Loucy (cell line): ENCODE data around the gene CDH19.

Experiments used
- H2AFZ ChIP-seq: fragments of 200-600 bp; sonication (generic); 2 replicates; pipeline ENCODE4 v1.6.0; 2016; ENCODE audit warnings: antibody characterized with exemption, mild to moderate bottlenecking, low read length, moderate library complexity
- H3F3A ChIP-seq: fragments of 200-600 bp; 2 replicates; pipeline ENCODE4 v1.6.0; 2016; ENCODE audit warnings: antibody characterized with exemption, low read depth, mild to moderate bottlenecking
- H3K27me3 ChIP-seq: fragments of 200-600 bp; sonication (generic); 2 replicates; pipeline ENCODE4 v1.6.1; 2014; ENCODE audit warnings: low read length, mild to moderate bottlenecking; ENCODE audit not compliant: insufficient read depth, poor library complexity, severe bottlenecking
- H3K36me3 ChIP-seq: fragments of 200-600 bp; sonication (generic); 2 replicates; pipeline ENCODE4 v1.6.1; 2016; ENCODE audit warnings: low read length; ENCODE audit not compliant: insufficient read depth
- H3K4me1 ChIP-seq: fragments of 200-600 bp; sonication (generic); 2 replicates; pipeline ENCODE4 v1.5.1; 2014; ENCODE audit warnings: low read length, mild to moderate bottlenecking; ENCODE audit not compliant: insufficient read depth, poor library complexity, severe bottlenecking
- H3K4me2 ChIP-seq: fragments of 200-600 bp; sonication (generic); 2 replicates; pipeline ENCODE4 v1.6.0; 2014; ENCODE audit warnings: antibody characterized with exemption, low read length, low read depth, mild to moderate bottlenecking; ENCODE audit not compliant: poor library complexity, severe bottlenecking
- H3K4me3 ChIP-seq: fragments of 200-600 bp; sonication (generic); 2 replicates; pipeline ENCODE4 v1.5.1; 2014; ENCODE audit warnings: low read length, mild to moderate bottlenecking, mixed read lengths; ENCODE audit not compliant: poor library complexity, severe bottlenecking
- H3K79me2 ChIP-seq: fragments of 200-600 bp; sonication (generic); 2 replicates; pipeline ENCODE4 v1.6.1; 2014; ENCODE audit warnings: low read length; ENCODE audit not compliant: insufficient read depth
- H3K9ac ChIP-seq: fragments of 200-600 bp; sonication (generic); 2 replicates; pipeline ENCODE4 v1.6.0; 2014; ENCODE audit warnings: mild to moderate bottlenecking, low read depth, low read length, moderate library complexity; ENCODE audit not compliant: poor library complexity, severe bottlenecking
- H3K9me2 ChIP-seq: fragments of 200-600 bp; sonication (generic); replicated peaks from 2 replicates; pipeline ENCODE4 v1.6.1; 2016; ENCODE audit warnings: low read depth, low read length, mixed read lengths
- H3K9me3 ChIP-seq: fragments of 200-600 bp; sonication (generic); 2 replicates; pipeline ENCODE4 v1.6.1; 2014; ENCODE audit warnings: mild to moderate bottlenecking, antibody characterized with exemption, low read length, low read depth; ENCODE audit not compliant: insufficient read depth
- H4K20me1 ChIP-seq: fragments of 200-600 bp; sonication (generic); 2 replicates; pipeline ENCODE4 v1.6.0; 2014; ENCODE audit warnings: antibody characterized with exemption, low read length, mild to moderate bottlenecking; ENCODE audit not compliant: insufficient read depth, poor library complexity, severe bottlenecking
- CTCF ChIP-seq: fragments of 200-600 bp; sonication (generic); conservative IDR thresholded peaks from 2 replicates; pipeline ENCODE4 v1.5.1; 2014; ENCODE audit warnings: mild to moderate bottlenecking, antibody characterized with exemption, low read length
- EZH2phosphoT487 ChIP-seq: fragments of 200-600 bp; IDR thresholded peaks from 2 replicates; pipeline ENCODE4 v1.6.1; 2018; ENCODE audit warnings: antibody characterized with exemption, mild to moderate bottlenecking, moderate library complexity, borderline replicate concordance

The CDH19 gene

DNA sequence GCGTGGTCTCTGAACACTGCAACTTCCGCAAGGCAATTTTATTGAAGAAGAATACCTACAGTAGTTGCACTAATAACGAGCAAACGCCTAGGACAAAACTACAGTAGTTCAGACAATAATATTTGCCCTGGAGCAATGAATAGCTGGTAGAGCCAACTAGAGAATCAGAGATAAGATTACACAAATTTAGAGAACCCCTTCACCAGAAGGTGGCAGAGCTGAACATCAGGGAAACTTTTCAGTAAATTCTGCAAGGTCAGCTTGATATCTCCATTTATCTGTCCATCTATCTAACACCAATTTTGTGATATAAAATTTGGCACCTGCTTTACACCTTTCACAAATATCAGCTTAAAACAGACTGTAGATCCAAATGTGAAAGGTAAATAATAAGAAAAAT is 43.8 kb downstream of the CDH19 start:
- Histone ChIP-seq H3K9me3 (no peaks in the 10 kb centered on the region), H3K4me2 (no peak overlapping the region), H4K20me1 (no peaks in the 10 kb centered on the region), H3K4me1 (no peaks in the 10 kb centered on the region), H3F3A (no peaks in the 10 kb centered on the region), H2AFZ (no peak overlapping the region), H3K79me2 (no peaks in the 10 kb centered on the region), H3K27me3 (no peaks in the 10 kb centered on the region), H3K9ac (no peak overlapping the region), H3K9me2 (no peaks in the 10 kb centered on the region), H3K4me3 (no peak overlapping the region), H3K36me3 (no peaks in the 10 kb centered on the region)
- no peak for TF ChIP-seq EZH2phosphoT487
- TF ChIP-seq CTCF: peak; percentile 56

DNA sequence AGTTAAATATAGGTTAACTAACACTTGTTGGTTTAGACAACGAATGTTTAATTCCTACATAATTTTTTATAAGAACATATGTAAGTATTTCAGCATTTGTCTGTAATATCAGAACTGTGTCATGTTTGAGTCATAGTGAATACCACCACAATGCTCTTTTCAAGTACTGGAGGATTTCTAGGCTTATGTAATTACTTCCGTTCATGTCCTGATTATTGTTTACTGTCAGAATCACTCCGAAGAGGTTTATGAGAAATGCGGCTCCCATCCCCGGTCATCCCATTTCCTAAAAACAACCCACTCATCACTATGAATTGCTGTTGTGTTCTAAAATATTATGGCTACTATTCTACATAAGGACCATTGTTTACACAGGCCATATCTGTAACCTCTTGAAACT is 45.1 kb downstream of the CDH19 start:
- no peaks in the 10 kb centered on the region for H3K27me3 ChIP-seq
- H3K4me2 ChIP-seq: no peak overlapping the region
- no peak overlapping the region for H3K9ac ChIP-seq
- H3F3A ChIP-seq: no peaks in the 10 kb centered on the region
- H3K4me3 ChIP-seq: no peak overlapping the region
- no peaks in the 10 kb centered on the region for H3K9me3 ChIP-seq
- no peaks in the 10 kb centered on the region for H4K20me1 ChIP-seq
- H2AFZ ChIP-seq: no peak overlapping the region
- TF ChIP-seq CTCF (no peak), EZH2phosphoT487 (no peak)
- H3K36me3 ChIP-seq: no peaks in the 10 kb centered on the region
- H3K79me2 ChIP-seq: no peaks in the 10 kb centered on the region
- H3K9me2 ChIP-seq: no peaks in the 10 kb centered on the region
- H3K4me1 ChIP-seq: no peaks in the 10 kb centered on the region

GRCh38 chr18:66557091-66557490 is 46.8 kb downstream of the CDH19 start:
- Histone ChIP-seq H3K9me3 (no peaks in the 10 kb centered on the region), H4K20me1 (no peaks in the 10 kb centered on the region), H3K36me3 (no peaks in the 10 kb centered on the region), H3K4me1 (no peaks in the 10 kb centered on the region), H3K9ac (no peak overlapping the region), H2AFZ (no peak overlapping the region), H3F3A (no peaks in the 10 kb centered on the region), H3K79me2 (no peaks in the 10 kb centered on the region), H3K27me3 (no peaks in the 10 kb centered on the region), H3K4me3 (no peak overlapping the region), H3K4me2 (no peak overlapping the region), H3K9me2 (no peaks in the 10 kb centered on the region)
- no peak for TF ChIP-seq CTCF
